GM18517 (cell line): ENCODE data around the gene CDK13.

Experiments used
- ATAC-seq: cut with Tn5 transposase; IDR thresholded peaks from one replicate; pipeline ENCODE4 v1.9.1; 2021; ENCODE audit warnings: mild to moderate bottlenecking, moderate library complexity; ENCODE audit not compliant: unreplicated experiment

CDK13 gene

DNA sequence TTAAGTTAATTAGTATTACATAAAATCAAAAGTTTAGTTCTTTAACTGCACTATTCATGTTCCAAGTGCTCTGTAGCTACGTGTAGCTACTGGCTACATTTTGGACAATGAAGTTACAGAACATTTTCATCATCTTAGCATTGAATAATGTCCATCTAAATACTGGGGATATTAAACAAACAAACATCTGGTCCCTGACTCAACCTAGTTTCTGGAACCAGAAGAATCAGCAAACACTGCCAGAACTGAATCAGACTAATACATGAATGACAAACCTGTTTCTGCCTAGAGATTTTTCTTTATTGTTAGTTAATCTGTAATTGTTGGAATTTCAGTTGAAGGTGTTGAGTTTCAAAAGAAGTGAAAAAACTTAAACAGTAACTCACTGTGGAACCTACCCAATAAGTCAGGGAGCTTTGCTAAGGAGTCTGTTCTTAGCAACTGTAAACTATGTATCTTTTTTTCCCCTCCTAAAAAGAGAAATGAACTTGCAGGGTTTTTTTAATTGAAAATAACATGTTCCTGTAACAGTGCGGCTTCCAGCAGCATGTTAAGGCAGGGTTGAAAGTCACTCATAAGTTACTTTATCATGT is 58.3 kb downstream of the CDK13 start:
- no peak for ATAC-seq

DNA sequence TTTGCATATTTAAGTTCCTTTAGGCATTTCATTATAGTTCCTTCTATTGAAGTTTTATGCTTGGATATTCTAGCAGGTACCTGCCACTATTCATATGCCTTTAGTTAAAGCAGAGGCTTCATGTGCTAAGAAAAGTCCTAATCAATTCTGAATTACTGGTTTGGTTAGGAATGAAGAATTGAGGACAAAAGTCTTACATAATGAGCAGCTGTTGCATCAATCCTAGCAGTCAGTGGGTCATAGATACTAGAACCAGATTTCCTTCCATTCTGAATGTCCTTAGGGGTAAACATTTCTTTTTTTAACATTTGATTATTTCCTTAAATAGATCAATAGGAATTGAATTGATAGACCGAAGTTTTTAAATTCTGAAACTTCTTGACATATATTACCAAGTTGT is 59.2 kb downstream of the CDK13 start:
- no peak for ATAC-seq

DNA sequence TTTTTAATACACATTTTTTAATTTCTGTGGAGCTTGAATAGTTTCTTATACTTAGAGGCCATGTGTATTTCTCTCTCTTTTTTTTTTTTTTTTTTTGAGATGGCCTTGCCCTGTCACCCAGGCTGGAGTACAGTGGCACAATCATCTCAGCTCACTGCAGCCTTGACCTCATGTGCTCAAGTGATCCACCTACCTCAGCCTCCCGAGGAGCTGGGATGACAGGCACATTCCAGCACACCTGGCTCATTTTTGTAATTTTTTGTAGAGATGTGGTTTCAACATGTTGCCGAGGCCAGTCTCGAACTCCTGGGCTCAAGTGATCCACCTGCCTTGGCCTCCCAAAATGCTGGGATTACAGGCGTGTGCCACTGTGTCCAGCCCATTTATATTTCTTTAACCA is 64.3 kb downstream of the CDK13 start:
- ATAC-seq = no peak

DNA sequence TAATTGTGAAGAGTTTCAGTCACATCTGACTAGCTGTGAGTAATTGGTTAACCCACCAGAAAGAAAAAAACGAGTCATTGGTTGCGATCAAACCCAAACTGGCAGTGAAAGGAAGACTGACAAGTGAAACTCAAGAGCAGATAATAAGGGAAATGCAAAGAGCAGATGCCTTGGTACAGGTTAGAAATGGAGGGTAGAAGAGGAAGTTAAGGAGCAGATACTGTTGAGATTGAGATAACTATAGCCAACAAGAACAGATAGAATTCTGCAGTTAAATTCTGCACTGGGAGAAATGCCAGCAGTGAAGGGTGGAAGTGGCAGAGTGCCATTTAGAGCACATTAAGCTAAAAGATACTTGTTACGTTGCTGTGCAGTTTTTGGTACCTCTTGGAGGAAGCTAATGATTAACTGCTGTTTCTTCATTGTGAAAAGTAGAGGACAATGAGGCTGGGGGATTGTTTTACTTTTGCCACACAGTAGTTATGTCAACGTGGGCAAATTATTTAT is 65.8 kb downstream of the CDK13 start:
- peak; percentile 96 for ATAC-seq

DNA sequence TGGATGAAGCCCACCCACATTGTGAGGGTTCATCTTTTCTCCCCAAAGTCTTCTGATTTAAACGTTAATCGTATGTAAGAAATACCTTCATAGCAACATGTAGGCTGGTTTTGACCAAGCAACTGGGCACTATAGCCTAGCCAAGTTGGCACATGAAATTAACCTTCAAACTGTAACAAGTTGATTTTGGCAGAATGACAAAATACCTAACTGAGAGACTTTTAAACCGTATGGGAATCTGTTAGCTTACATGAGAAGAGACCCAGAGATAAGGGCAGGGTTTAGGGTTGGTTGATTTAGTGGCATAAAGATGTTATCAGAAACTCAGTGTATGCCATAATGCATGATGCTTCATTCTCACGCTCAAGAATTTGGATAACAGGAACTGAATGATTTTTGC is 69.5 kb downstream of the CDK13 start:
- no peak for ATAC-seq

DNA sequence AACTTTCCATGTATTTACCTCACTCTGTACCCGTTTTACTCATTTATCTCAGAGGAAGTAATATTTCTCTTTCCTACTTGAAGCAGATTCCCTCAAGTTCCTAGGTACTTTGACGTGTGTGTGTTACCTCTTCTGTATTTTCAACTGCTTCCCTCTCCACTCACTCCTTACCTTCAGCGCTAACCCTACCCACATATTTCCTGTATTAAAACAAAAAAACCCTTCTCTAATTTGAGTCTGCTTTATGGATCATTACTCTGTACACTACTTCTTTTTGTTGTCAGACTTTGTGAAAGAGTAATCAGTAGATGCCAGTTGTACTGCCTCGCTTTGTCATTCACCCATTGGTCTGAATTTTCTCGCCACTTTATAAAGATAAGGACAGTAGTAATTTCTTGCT is 74.0 kb downstream of the CDK13 start:
- ATAC-seq = no peak

DNA sequence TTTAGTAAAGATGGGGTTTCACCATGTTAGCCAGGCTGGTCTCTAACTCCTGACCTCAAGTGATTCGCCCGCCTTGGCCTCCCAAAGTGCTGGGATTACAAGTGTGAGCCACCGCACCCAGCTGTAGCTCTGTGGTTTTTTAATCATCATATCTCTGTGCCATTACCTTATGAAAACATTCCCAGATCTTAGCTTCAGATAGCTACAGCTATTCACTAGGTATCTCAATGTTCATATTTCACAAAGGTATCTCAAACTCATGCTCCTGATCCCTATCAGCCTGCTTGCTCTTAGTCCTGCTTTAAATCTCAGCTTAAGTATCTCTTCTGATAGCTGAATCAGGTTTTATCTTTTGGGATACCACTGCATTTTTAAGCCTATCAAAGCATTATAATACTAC is 74.8 kb downstream of the CDK13 start:
- ATAC-seq = no peak

DNA sequence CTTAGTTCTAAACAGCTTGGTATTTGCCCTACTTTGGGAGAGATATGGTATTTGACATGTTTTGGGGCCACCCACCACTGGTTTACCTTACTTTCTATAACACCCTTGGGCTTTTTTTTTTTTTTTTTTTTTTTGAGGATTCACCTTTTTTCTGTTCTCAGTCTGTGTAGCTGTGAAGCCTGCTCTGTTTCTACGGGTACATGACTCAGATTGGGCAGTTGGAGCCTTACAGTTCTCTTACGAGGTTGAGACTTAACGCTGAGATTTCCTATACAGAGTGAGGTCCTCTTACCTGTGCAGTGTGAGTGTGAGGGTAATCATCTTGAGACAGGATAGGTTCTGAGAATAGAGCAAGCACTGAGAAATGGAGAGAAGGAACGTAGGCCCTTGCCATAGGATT is 77.5 kb downstream of the CDK13 start:
- no peak for ATAC-seq

DNA sequence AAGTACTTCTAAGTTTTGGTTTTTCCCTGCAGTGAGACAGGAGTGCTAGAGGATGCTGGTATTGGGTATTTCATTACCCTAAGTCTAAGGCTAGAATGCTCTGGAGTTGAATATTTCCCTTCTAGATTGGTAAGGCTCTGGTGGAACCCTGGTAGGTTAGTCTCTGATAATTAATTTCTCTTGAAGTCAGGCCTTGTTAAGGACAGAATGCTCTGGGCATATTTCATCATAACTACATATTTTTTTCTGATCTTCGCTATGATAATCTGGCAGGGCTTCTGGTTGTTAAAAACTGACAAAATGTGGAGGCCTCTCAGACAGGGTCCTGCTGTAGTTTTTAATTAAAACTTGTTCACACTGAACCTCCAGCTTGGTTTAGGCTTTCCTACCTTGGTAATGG is 83.8 kb downstream of the CDK13 start:
- no peak for ATAC-seq

DNA sequence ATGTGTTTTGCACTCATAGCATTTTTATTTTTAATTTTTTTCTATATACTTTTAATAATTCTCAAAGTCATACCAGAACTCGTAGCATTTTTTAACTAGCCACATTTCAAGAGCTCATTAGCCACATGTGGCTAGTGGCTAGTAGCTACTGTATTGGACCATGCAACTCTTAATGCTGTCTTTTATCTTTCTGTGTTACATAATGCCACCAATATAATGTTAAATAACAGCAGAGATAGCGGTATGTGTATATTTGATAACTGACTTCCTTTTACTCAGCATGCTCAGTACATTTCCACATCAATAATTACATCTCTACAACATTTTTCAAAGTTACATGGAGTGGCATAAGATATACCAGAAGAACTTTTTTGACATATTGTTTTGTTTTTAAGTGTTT is 91.4 kb downstream of the CDK13 start:
- ATAC-seq = no peak

DNA sequence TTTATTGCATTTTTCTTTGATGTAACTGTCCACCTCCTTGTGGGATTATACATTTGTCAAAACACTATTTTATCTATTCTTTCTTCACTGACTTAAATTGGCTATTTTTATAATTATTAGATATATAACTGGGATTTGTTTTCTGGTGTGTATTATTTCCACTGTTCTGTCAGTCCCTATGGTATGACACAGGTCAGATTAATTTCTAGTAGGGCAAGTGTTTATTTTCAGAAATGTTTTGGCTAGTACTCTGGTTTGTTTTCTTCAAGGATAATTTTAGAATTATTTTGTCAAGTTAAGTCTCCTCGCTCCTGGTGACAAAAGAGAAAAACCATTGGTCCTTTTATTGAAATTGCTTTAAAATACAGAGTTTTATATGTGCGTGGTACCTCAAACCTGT is 93.1 kb downstream of the CDK13 start:
- no peak for ATAC-seq

DNA sequence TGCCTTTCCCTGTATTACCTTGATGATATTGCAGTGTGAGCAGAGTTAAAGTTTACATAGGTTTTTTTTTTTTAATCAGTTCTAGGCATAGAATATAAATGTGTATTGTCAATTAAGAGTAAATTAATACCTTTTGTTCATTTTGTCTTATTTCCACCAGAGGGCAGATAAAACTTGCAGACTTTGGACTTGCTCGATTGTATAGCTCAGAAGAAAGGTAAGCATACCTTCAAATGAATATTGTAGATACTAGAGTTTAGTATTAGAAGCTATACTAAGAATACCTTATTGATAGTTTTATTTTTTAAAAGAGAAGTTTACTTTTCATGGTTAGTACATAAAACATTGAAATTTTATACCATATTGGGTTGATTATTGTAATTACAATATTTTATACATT is 97.6 kb downstream of the CDK13 start:
- ATAC-seq = no peak

DNA sequence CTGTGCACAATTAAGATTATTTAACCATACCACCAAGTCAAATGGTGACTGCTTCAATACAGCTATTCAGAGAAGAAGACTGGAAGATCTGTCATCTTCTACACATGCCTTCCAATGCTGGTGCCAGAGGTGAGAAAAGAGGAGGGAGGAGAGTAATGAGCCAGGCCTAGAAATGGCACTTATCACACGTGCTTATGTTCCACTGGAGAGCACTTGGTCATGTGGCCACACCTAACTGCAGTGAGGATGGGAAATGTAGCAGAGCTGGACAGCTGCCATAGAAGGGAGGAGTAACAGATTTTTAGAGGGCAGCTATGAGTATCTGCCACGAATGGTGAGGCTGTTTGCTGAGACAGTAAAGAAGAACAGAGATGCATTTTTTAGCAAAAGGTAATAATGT is 107.2 kb downstream of the CDK13 start:
- no peak for ATAC-seq

DNA sequence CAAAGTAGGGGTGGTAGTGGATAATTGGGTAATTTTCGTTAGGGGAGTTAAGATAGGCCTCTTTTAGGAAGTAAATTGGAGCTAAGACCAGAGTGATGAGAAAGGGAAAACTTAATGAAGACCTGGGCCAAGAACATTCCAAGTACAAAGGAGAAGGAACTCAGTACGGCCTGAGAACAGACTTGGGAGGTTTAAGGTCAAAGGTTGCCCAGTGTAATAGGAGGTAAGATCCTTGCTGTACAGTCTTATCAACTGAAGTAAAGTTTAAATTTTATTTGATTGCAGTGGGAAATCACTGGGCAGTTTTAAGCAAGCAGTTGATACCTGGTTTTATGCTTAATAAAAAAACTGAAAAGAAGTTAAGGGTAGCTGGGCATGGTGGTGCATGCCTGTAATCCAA is 108.0 kb downstream of the CDK13 start:
- no peak for ATAC-seq

DNA sequence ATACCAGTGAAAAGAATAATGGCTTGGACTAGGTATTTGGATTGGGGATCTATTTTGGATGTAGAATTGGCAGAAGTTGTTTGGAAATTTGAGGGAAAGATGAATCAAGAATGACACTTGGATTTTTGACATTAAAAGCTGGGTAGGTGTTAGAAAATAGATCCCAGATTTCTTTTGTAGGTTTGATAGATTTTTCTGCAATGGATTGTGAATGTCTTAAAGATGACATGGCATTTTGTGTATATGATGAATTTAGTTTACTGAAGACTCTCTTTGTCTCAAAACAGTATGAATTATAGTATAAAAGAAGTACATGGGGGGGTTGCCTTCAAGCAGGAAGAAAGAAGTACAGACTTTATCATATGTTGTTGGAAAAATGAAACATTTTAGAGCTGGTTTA is 108.6 kb downstream of the CDK13 start:
- no peak for ATAC-seq

DNA sequence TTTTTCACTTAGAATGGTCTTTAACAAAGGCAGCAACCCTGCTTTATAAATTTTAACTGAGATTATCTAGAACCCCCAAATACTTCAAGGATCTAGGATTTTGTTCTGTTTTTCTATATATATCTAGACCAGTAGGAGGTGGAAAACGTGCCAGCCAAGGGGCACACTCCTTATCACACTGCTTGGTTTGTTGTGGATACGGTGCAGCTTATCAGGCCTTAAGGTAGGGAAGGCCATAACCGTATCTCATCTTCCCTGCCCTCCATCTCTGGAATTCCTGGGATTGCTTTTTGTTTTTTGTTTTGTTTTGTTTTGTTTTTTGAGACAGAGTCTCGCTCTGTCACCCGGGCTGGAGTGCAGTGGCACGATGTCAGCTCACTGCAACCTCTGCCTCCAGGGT is 109.0 kb downstream of the CDK13 start:
- no peak for ATAC-seq

DNA sequence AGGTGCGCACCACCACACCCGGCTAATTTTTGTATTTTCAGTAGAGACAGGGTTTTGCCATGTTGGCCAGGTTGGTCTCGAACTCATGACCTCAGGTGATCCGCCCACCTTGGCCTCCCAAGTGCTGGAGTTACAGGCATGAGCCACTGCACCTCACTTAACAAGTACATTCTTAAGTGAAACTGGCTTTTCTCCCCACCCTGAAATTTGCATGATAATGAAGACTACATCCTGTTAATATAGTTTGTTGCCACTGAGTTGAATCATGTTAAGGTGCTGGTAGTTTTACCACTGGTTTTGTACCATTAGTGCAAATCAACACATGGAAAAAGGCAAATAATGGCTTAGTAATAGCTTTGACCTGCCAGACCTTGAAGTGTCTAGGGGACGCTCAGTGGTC is 122.2 kb downstream of the CDK13 start:
- ATAC-seq = no peak

DNA sequence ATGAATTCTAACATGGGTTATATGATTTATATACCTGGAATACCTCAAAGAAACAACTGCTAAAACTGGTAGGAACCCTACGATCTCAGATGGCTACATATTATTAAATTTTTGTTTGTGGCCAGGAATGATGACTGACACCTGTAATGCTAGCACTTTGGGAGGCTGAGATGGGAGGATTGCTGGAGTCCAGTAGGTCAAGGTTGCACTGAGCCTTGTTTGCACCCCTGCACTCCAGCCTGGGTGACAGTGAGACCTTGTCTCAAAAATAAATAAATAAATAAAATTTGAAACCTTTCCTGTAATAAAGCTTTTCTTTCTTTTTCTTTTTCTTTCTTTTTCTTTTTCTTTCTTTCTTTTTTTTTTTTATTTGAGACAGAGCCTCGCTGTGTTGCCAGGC is 123.2 kb downstream of the CDK13 start:
- no peak for ATAC-seq

DNA sequence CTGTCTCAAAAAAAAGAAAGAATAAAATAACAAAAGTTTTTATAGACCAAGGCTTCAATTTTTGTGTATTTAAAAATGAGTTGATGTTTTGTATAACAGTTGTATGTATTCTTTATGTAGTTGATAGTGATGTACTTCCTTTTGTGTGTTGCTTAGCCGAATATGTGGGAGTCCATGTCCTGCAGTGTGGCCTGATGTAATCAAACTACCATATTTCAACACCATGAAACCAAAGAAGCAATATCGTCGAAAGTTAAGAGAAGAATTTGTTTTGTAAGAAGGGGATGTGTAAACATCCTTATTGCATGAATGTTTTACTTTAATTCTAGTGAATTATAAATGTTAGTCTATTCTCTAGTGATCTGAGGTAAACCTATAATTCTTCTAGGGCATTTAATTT is 127.8 kb downstream of the CDK13 start:
- no peak for ATAC-seq

DNA sequence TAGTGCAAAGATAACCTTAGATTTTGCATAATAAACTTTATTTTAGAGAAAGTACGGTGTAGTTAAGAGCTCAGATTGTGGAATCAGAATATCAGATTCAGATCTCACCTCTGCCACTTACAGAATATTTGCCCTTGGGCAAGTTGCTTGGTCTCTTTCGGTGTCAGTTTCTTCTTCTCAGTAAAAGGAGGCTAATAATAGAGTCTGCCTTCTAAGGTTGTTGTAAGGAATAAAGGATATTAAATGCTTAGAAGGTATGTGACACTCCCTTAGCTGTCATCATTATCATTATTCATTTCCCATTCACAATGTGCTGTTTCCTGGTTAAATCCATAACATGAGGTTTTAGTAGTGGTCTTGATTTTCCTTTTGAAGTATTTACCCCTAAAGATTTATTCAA is 142.1 kb downstream of the CDK13 start:
- no peak for ATAC-seq

DNA sequence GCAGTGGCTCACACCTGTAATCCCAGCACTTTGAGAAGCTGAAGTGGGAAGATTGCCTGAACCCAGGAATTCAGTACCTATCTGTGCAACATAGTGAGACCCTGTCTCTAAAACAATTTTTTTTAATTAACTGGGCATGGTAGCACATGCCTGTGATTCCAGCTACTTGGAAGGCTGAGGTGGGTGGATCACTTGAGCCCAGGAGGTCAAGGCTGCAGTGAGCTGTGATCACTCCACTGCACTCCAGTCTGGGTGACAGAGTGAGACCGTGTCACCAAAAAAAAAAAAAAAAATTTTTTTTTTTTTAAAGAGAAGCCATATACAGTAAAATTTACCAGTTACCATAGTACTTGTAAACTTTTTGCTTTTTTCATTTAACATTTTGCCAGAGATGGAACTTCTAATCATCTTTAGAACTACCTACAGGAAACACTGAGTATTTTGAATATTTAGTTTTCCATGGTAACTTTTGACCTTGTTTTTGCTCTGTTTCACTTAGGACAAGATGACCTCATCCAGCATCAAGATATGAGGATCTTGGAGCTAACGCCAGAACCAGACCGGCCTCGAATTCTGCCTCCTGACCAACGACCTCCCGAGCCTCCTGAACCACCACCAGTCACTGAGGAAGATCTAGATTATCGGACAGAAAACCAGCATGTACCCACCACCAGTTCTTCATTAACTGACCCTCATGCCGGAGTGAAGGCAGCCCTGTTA is 143.7 kb downstream of the CDK13 start:
- no peak for ATAC-seq

DNA sequence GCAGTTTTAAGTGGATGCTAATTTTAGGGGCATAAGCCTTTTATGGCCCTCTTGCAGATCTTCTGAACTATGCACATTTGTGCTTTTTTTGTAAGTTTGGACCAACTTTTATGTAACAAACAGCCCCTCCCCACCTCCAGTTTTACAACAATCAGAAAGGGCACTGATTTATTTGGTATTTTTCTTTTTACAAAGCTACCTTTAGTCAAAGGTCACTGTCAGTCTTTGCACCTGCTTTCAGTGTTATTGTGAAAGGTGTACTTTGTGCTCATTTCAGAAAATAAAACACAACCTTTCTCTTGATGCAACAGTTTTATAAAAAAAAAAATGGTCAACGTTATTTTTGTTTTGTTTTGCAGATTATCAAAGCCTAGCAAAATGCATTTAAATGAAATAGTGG is 145.2 kb downstream of the CDK13 start:
- ATAC-seq = no peak
